GM19395 (cell line): ENCODE results near the gene USP48.
"Not testable (repeated sequence)": the region's sequence is repeated elsewhere in the genome, so short reads cannot be mapped to it uniquely, and the experiment has no call there.

Source experiments
- ATAC-seq: cut with Tn5 transposase; IDR thresholded peaks from one replicate; pipeline ENCODE4 v1.9.1; 2021; ENCODE audit warnings: mild to moderate bottlenecking, moderate library complexity; ENCODE audit not compliant: unreplicated experiment

Gene USP48

DNA sequence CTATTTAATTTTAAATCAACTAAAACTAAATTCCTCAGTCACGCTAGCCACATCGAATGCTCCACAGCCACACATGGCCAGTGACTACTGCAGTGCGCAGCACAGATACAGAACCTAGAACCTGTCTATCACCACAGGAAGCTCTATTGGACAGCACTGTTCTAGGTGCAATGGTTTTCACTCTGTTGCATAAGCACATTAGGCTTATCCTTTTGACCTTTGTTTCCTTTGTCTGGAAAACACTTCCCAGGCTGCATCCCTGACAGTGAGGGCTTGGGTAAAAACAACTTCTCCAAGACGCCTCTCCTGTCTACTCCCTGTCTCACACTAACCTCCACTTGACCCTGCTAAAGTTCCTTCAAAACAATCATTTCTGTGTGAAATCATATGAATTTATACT lies 80.2 kb downstream of the USP48 start:
- no peak for ATAC-seq

DNA sequence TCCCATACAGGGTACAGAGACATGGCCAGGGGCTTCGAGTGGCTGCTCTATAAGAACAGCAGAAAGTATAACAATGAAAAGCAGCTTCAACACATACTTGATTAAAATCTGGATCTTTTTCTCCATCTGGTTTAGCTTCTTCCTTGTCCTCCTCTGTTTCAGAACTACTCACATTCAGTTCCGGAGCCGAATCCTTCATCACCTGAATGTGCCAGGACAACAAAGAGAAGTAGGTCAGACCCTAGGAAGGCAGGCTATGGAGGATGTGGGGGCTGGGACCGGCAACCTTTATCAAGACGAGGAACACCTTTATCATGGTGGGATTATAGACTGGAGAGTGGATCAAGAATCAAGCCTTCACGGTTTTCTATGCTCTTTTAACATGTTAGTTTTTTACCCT lies 81.5 kb downstream of the USP48 start:
- no peak for ATAC-seq

DNA sequence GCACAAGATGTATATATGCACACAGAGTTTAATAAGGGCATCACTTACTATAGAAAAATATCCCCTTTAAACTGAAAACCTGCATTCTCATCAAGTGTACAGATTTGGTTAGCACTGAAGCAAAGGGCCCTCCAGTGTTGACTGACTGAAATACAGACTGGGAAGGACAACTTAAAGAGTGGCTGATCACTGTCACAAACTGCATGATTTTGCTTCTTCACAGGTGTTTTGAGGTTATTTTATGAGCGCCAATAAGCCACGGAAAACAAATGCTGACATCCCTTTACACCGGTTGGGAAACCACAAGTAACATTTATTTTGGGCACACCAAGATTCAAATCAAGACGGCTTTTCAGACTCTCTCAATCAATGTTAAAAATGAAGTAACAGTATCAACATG lies 82.9 kb downstream of the USP48 start:
- no peak for ATAC-seq

DNA sequence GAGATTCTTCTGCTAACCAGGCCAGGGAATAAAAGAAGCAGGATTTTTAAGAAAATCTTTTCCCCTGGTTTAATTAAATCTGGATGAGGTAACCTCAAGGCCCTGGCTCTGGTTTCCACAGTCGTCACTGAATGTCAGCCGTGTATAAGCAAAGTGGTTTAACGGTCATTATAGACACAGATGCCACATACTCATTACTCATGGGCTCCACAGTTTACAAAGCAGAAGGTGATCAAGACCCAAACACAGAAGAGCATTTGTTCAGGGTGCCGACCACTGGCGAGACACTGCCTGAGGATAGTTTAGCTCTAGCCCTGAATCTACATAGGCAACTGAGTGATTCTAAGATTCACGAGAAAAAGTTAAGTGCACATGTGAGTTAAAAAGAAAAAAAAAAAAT lies 86.0 kb downstream of the USP48 start:
- ATAC-seq: no peak

DNA sequence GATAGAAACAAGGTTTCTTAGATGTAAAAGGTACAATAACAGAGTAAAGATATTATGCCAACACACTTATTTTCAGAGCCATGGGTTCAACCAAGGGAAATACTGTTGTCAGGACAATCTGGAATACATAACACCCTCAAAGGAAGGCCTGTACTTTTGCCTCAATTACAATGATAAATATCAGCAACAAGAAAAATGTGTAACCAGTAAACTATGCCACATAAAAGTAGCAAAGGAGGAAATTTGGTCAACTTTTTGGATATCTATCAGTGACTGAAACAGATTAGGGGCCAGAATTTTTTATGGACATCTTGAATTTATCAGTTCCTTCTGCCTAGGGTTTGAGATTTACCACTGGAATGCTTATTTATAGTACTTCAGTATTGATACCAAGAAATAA lies 89.2 kb downstream of the USP48 start:
- ATAC-seq: no peak

DNA sequence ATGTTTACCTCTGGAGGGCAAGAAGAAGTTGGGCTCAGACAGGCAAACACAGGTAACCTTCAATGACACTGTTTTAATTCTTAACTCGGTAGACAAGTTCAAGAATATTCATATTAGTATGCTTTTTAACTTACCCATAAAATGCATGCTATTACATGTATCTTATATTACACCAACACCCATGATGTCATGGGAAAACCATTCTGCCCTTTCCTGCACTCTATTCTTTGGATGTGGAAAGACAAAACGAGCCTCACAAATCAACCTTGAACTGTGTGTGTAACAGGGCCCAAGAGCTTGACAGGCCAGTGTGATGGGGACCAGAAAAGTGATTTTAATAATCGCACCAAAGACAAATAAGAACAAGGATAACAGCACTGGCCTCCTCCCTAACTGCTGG lies 91.2 kb downstream of the USP48 start:
- no peak for ATAC-seq

DNA sequence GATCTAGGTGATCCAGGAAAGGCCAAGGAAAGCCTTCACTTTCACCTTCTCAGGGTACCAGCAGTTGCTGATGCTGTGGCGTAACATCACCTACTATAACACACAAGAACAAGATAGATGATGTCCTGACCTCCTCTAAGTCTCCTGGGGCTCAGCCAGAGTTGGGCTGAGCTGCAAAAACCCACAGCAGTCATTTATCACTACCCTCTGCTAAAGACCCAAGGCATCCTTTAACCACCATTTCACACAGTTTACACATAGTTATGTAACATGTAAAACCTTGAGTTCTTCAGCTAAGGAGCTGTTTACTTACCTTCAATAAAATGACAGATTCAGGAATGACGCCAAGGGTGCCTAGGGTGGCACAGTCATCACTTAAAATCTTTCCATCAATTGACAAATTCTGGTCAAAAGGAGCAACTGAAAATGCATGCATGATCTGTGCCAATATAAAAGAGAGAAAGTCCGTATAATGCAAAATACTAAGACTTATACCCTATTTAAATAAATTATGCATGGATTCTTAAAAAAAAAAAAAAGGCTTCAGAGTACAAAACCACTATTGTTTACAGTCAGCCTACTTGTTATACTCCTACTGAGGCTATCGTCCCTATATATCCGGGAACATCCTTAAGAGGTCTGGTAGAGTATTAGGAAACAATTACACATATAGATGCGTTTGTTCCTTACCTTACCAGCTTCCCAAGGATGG lies 93.1 kb downstream of the USP48 start:
- no peak for ATAC-seq

DNA sequence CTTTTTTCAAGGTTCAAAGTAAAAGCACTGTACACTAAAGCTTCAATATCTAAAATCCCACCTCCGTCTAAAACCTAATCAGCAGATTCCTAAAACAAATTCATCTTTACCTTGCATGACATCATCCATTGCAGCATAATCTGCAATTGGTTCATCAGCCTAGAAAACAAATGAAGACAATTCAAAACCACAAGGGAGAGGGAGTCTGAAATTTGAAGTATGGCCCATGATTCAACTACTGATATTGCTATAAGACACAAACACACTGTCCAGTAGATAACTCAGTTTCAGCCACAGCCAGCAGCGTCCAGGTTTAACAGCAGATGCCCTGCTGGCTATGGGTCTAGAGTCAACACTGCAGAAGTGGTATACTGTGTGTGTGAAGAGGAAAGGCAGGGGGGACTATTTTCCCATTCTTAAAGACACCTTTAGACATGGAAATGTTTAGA lies 95.8 kb downstream of the USP48 start:
- no peak for ATAC-seq

DNA sequence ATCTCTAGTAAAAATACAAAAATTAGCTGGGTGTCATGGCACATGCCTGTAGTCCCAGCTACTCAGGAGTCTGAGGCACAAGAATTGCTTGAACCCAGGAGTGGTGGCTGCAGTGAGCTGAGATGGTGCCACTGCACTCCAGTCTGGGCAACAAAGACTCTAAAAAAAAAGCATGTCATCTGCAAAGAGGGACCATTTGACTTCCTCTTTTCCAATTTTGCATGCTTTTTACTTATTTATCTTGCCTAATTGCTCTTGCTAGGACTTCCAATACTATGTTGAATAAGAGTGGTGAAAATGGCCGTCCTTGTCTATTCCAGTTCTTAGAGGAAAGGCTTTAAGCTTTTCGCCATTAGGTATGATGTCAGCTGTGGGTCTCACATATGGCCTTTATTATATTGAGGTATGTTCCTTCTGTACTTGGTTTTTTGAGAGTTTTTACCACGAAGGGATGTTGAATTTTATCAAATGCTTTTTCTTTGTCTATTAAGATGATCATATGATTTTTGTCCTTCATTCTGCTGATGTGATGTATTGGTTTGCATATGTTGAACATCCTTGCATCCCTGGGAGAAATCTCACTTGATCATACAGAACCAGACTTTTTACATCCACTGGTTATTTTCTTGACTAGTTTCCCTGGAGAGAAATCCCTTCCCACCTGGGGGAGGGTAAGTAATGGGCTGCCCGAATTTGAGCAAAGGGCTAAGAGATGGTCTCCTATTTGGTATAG lies 96.8 kb downstream of the USP48 start:
- no peak for ATAC-seq

DNA sequence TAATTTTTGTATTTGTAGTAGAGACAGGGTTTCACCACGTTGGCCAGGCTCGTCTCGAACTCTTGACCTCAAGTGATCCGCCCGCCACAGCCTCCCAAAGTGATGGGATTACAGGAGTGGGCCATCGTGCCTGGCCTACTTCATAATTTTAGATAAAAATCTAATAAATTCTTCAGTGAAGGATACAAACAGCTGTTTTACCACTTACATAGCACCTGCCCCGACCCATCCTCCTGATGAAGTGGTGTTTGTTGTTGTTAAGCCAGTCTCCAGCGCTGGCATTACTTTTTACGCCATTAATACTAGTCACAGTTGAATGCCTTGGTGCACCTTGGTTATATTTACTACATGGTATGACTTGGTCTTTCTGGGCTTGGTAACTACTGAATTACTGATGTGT lies 101.5 kb downstream of the USP48 start:
- ATAC-seq: no peak

DNA sequence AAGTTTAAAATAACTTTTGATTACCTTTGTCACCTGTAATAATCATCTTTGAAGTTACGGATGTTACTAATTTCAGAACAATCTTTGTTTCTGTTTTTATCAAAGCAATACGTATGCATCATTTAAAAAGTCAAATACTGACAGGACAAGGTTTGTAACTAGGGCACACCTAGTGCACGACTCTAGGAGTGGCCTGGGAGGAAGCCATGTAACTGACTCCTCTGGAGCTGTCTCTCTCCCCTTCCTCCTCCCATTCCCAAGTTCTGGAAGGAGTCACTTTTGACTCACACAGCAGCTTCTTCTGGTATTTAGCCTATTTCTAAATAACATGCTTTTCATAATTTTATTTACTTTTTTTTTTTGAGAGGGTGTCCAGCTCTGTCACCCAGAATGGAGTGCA lies 102.0 kb downstream of the USP48 start:
- ATAC-seq: no peak

DNA sequence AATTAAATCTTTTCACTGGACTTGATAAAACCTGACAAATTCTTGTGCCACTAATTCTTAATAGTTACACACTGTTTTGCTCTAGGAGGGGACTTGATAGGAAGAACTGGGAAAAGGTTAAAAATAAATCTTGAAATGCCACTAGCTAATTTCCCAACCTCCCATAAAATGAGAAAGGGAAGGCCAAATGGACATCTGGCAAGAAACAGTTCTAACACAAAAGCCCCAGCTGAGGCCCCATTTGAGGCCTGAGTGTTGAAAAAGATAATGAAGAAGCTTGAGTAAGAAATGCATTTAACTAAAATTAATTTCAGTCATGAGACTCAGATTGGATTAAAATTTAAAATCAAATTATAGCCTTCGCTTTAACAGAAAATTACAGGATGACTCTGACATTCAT lies 102.6 kb downstream of the USP48 start:
- ATAC-seq: no peak

DNA sequence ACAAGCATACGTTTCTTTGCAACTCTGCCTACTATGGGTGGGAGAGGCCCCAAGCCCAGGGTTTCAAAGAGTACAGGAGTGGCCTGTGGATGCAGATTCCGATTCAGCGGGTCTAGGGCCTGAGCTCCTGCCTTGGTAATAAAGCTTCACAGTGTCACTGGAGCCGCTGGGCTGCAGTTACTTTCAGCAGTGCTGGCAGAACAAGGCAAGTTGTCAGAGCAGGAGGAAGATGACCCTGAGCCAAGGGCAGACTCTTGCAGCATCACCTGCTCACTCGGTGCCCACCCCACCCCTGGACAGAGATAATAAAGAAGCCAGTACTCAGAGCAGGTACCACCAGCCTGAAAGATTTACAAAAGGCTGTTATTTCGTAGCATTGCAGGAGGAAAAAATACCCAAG lies 105.8 kb downstream of the USP48 start:
- ATAC-seq: no peak

DNA sequence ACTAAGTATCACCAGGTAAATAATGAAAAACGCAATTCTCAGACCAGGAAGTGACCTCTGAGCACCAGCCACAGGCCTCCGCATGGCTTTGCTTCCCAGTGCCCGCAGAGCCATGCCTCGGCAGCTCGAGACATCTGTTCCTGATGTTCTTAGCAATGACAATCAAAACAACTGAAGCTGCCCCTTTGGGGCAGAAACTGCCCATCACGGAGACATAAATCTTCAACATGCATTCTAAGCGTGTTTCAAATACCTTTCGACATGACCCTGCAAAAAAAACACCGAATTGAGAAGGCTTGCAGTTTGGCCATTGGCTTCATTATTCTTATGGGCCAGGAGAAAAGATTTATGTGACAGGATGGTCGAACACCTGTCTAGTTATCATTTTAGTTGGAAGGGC lies 108.0 kb downstream of the USP48 start:
- ATAC-seq: no peak

DNA sequence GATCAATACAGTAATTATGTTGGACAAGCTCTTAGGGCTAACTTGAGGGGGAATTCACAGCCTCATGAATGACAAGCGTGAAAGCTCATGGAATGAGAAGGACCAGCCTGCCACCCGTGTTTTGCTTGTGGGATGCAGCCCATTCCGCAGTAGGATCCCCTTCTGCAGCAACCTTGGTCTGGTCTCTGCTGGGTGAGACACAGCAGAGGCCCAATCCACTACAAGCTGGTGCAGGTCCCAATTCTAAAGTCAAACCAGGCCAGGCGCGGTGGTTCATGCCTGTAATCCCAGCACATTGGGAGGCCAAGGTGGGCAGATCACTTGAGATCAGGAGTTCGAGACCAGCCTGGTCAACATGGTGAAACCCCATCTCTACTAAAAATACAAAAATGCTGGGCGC lies 109.1 kb downstream of the USP48 start:
- ATAC-seq: not testable (repeated sequence)

DNA sequence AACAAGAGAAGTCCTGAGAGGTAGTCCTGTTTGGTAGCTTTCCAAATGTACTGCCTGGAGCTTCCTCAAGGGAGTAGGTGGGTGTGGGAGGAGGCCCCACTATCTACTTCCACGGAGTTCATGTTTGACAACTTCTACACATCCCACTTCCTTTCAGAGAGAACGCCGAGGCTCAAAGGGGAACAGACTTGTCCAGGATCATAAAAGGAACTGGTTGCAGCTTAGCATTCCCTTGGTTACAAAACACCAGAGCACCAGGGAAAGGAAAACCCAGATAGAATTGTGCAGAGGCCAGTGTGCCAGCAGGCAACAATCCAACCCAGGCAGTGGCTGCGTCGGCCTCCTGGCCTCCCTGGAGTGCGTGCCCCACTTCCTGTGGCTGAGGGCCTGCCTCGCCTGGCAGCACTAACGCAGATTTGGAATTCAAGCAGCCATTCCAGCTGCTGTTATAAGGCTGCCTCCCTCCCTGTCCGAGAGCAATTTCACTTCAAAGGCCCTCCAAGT lies 109.6 kb downstream of the USP48 start:
- no peak for ATAC-seq

DNA sequence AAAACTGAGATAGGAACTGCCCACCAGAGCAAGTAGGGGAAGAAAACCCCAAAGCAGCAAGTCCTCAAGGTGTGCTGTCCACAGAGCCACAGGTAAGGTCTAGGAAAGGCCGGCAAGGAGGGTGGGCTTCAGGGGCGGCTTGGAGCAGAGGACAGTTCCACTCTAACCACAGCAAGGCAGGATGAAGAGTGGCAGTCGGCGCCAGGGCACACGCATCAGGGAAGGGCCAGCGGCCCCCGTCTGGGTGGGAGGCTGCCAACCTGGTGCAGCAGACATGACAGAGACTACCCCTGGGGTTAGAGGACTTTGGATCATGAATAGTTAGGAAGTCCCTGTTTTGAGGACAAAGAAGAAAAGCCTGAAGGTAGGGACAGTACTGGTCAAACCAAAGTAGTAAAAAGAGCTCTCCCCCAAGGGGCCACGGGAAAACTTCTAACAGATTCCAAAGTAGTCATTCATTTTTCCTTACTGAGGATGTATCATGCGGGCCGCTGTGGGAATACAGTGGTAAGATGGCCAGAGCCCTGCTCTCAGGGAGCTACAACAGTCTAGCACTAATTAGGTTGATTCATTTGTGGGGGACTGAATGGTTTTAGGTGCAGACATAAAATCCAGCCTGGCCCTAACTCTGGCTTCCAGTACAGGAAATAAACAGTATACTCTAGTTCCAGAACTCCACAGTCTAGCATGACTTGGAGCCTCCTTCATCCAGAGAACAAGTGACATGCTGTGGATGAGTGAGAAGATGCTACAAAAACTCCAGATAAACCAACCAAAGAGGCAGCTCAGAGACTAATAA lies 110.3 kb downstream of the USP48 start:
- no peak for ATAC-seq

DNA sequence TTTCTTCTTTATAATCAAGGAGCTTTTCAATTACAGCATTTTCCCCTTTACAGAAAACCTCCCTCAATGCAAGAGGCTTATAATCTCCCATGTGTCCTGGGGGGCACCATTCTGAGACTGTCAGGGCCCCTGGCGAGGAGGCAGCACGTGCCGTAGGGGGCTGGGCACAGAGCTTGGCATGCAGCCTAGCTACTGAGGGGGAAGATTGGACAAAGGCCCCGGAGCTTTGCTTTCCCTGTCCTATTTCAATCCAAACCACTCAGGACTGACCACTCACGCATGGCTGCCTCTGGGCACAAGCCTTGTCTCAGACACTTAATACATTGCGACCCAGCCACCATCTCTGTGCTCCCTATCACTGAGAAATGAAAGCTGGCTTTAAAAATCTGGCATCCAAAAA lies 111.0 kb downstream of the USP48 start:
- ATAC-seq: no peak

DNA sequence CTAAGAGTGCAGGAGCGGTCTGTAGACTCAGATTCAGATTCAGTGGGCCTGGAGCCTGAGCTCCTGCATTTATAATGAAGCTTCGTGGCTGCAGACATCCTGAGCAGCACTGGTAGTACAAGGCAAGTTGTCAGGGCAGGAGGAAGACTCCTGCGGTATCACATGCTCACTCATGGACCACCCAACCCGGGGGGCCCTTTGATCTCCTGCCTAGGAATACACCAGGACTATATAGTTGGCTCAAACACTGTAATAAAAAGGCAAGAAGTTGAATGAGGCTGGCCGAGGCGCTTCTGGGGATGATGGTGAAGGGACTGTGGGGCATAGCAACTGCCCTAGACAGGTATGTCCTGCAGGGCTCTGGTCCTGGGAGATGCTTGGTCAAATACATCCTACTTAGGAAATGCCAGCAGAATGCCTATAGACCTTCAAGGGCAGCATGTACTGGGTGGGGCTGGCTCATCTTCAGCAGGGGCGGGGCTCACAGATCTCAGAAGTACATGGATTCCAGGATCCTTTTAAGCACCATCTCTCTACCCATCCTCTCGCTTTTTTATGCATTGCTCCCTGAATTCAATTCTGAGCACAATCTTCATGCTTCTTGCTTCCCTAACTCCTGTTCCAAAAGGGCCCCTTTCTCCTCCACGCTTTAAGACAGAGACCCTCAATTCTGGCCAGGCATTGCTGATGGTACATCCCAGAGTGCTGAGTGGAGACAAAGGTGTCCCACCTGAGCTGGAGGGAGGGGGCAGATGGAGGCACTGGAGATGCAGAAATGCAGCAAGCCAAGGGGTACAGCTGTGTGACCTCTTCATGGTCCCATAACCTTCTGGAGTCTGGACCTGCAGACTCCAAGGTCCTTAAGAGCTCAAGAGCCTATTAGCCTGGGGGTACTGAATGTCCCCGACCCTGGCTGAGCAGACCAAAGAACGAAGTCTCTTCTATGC lies 111.7 kb downstream of the USP48 start:
- ATAC-seq: no peak

DNA sequence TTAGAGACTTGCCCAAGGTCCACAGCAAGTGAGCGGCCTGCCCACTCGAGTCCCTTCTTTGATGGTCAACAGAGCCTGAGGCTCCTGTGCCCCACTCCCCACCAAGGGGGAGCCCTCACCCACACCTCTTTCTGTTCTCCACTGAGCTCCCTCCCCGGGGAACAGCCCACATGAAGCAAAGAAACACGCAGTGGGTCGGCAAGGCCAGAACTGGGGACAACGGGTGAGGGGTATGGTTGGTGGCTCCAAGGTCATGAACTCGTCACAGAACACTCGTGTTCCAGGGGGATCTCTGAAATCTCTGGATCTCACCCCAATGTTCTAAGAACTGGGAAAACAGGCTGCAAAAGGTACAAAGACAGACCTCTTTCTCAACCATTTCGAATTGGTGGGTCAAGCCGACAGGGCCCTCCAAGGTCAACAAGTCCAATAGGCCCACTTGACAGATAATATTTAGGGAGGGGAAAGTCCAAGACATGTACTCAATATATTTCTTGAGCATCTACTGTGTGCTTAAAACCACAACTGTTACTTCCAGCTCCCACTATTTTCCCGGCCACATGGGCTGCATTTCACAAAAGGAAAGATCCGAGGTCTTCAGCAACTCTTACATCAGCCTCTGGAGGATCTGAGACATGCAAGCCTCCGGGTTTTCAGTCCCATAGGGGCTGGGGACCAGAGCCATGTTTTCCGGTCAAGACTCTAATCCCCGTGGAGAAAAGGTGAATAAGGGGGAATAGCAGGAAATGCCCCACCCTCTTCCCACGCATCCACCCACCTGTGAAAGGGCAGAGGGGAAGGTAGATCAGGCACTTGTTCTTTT lies 112.7 kb downstream of the USP48 start:
- no peak for ATAC-seq
